Transverse colon (tissue), 4 donors: Measurements from ENCODE around the gene PALLD.

Source experiments
- CTCF ChIP-seq, 5 experiments: fragments of 200-600 bp in 3 of 5; fragments of 450-650 bp in 2 of 5; sonication (generic) in 3 of 5; IDR thresholded peaks; 1 replicate in 2 of 5; 2 replicates in 3 of 5; pipeline ENCODE4 v1.5.1; 2016 to 2017; ENCODE audit warnings: antibody characterized with exemption in 5 of 5, inconsistent platforms in 3 of 5, mild to moderate bottlenecking in 2 of 5, moderate library complexity in 1 of 5
- EP300 ChIP-seq: sonication (generic); formaldehyde crosslinking; IDR thresholded peaks from one replicate; pipeline ENCODE4 v1.6.1; 2017; ENCODE audit warnings: antibody characterized with exemption, low read depth
- POLR2A ChIP-seq: fragments of 450-650 bp; IDR thresholded peaks from one replicate; pipeline ENCODE4 v1.6.1; 2016; ENCODE audit warnings: antibody characterized with exemption, mild to moderate bottlenecking, moderate library complexity
- POLR2AphosphoS5 ChIP-seq, 3 donors: sonication (generic); formaldehyde crosslinking; IDR thresholded peaks; one replicate each; pipeline ENCODE4 v1.6.1; 2016; ENCODE audit warnings: antibody characterized with exemption in 3 of 3

GRCh38 chr4:168796362-168797106 lies 299.7 kb downstream of the PALLD start:
- TF ChIP-seq CTCF (IDR thresholded peaks at IDR 0.05) = no peak
- TF ChIP-seq POLR2A = no peak
- TF ChIP-seq POLR2AphosphoS5 (IDR thresholded peaks at IDR 0.05) = no peak
- no peak for TF ChIP-seq EP300
